CD14-positive monocyte (primary cell): ENCODE results near the gene IFNL2. TPM values are rescaled to one million over a fixed set of nuclear protein-coding genes. Genes with fewer than 3 reads are reported as not detected.

Source experiments
- DNase-seq, 3 donors: peaks; one replicate each; pipeline ENCODE4 v3.0.0-alpha.2; 2011 to 2022
- H2AFZ ChIP-seq: 2 replicates; pipeline ENCODE4 v1.6.0; 2012; ENCODE audit warnings: mild to moderate bottlenecking, low read depth, low read length, inconsistent platforms; ENCODE audit not compliant: insufficient read depth, poor library complexity, severe bottlenecking
- H3K27ac ChIP-seq, 2 donors: 1 replicate in 1 of 2; 2 replicates in 1 of 2; pipeline ENCODE4 v1.5.1; 2012 to 2013; ENCODE audit warnings: low read length in 2 of 2, control low read depth in 1 of 2, inconsistent platforms in 1 of 2, low read depth in 1 of 2, mild to moderate bottlenecking in 1 of 2
- H3K27me3 ChIP-seq, 2 donors: one replicate each; pipeline versions ENCODE4 v1.6.0 to v1.6.1; 2011 to 2013; ENCODE audit warnings: low read length in 2 of 2; ENCODE audit not compliant: control insufficient read depth in 2 of 2, insufficient read depth in 2 of 2
- H3K36me3 ChIP-seq, 2 donors: replicated peaks in 1 of 2; 1 replicate in 1 of 2; 2 replicates in 1 of 2; pipeline versions ENCODE4 v1.5.1 to v1.6.1; 2012 to 2013; ENCODE audit warnings: low read length in 2 of 2, control low read depth in 1 of 2, inconsistent platforms in 1 of 2, mild to moderate bottlenecking in 1 of 2; ENCODE audit not compliant: insufficient read depth in 2 of 2, control insufficient read depth in 1 of 2
- H3K4me1 ChIP-seq, 2 donors: 1 replicate in 1 of 2; 2 replicates in 1 of 2; pipeline versions ENCODE4 v1.5.1 to v1.6.1; 2012 to 2013; ENCODE audit warnings: low read length in 2 of 2, control low read depth in 1 of 2, inconsistent platforms in 1 of 2, mild to moderate bottlenecking in 1 of 2, moderate library complexity in 1 of 2; ENCODE audit not compliant: insufficient read depth in 2 of 2, control insufficient read depth in 1 of 2
- H3K4me2 ChIP-seq: replicated peaks from 2 replicates; pipeline ENCODE3; 2012; ENCODE audit warnings: low read length, moderate library complexity, mild to moderate bottlenecking; ENCODE audit not compliant: poor library complexity, severe bottlenecking; ENCODE audit errors: extremely low read depth
- H3K4me3 ChIP-seq, 3 experiments: fragments of 200-600 bp in 1 of 3; sonication (generic) in 1 of 3; replicated peaks in 1 of 3; 1 replicate in 2 of 3; 2 replicates in 1 of 3; pipeline ENCODE4 v1.5.1; 2011 to 2013; ENCODE audit warnings: low read length in 3 of 3, mild to moderate bottlenecking in 3 of 3, control low read depth in 2 of 3, low read depth in 2 of 3, inconsistent platforms in 1 of 3, moderate library complexity in 1 of 3
- H3K79me2 ChIP-seq: 2 replicates; pipeline ENCODE4 v1.6.0; 2012; ENCODE audit warnings: mild to moderate bottlenecking, control low read depth, inconsistent platforms, low read length, moderate library complexity; ENCODE audit not compliant: insufficient read depth
- H3K9ac ChIP-seq: 2 replicates; pipeline ENCODE4 v1.6.0; 2017; ENCODE audit warnings: low read length, mild to moderate bottlenecking; ENCODE audit not compliant: insufficient read depth, poor library complexity, severe bottlenecking
- H3K9me3 ChIP-seq, 2 donors: replicated peaks in 1 of 2; 1 replicate in 1 of 2; 2 replicates in 1 of 2; pipeline versions ENCODE4 v1.5.1 to v1.6.1; 2012 to 2013; ENCODE audit warnings: low read length in 2 of 2, control low read depth in 1 of 2; ENCODE audit not compliant: control insufficient read depth in 1 of 2, insufficient read depth in 1 of 2
- H4K20me1 ChIP-seq: 2 replicates; pipeline ENCODE4 v1.6.0; 2012; ENCODE audit warnings: mild to moderate bottlenecking, low read length, control low read depth, moderate library complexity; ENCODE audit not compliant: insufficient read depth
- H3K27ac Mint-ChIP-seq, 7 donors: one replicate each; pipeline ENCODE4 v1.8.0; 2020; ENCODE audit warnings: mild to moderate bottlenecking in 7 of 7, mixed read lengths in 7 of 7, moderate library complexity in 6 of 7, inconsistent platforms in 2 of 7
- H3K27me3 Mint-ChIP-seq, 3 donors: one replicate each; pipeline ENCODE4 v1.8.0; 2021 to 2022; ENCODE audit warnings: low read depth in 3 of 3, mild to moderate bottlenecking in 3 of 3, mixed read lengths in 3 of 3, moderate library complexity in 3 of 3, inconsistent platforms in 1 of 3
- H3K36me3 Mint-ChIP-seq, 2 donors: one replicate each; pipeline ENCODE4 v1.8.0; 2020; ENCODE audit warnings: mixed read lengths in 2 of 2, inconsistent platforms in 1 of 2, mild to moderate bottlenecking in 1 of 2
- H3K4me1 Mint-ChIP-seq: one replicate; pipeline ENCODE4 v1.8.0; 2020; ENCODE audit warnings: mild to moderate bottlenecking, mixed read lengths
- H3K4me3 Mint-ChIP-seq, 2 donors: one replicate each; pipeline ENCODE4 v1.8.0; 2020; ENCODE audit warnings: mild to moderate bottlenecking in 2 of 2, mixed read lengths in 2 of 2, moderate library complexity in 1 of 2
- H3K9me3 Mint-ChIP-seq, 7 donors: one replicate each; pipeline ENCODE4 v1.8.0; 2020 to 2022; ENCODE audit warnings: mixed read lengths in 7 of 7, mild to moderate bottlenecking in 6 of 7, moderate library complexity in 6 of 7, inconsistent platforms in 2 of 7
- CTCF ChIP-seq: fragments of 200-600 bp; IDR thresholded peaks from one replicate; pipeline ENCODE4 v1.8.0; 2022; ENCODE audit warnings: antibody characterized with exemption, mild to moderate bottlenecking
- WGBS: methylation state at CpG from one replicate; pipeline ENCODE4 v1.1.5; 2013; ENCODE audit warnings: missing lambda C conversion rate; ENCODE audit not compliant: insufficient coverage; 5-methylcytosine and 5-hydroxymethylcytosine counted together
- intact Hi-C, 2 donors: fragments of 100-400 bp; cut with micrococcal nuclease; formaldehyde crosslinking; loops; one replicate each; pipeline versions ENCODE4 v1.15.0 to v1.15.1; 2023
- polyA plus RNA-seq, 3 donors: library from polyadenylated mRNA; depleted of rRNA in 1 of 3; unstranded in 2 of 3; stranded (reverse) in 1 of 3; fragments of 300-500 nt in 2 of 3; fragments of >200 nt in 1 of 3; fragmentation: Illumina TruSeq in 2 of 3; gene quantifications; 1 replicate in 2 of 3; 2 replicates in 1 of 3; pipeline ENCODE4 v1.2.3, GENCODE V29; 2012 to 2021

The IFNL2 gene
- polyA plus RNA-seq, 3 donors, result not detected

GRCh38 chr19:39275578-39275977 is 7.4 kb downstream of the IFNL2 start:
- intact Hi-C loops, result no loop called here
- Histone ChIP-seq H3K27ac (no peak overlapping the region), H3K9ac (no peak overlapping the region), H3K9me3 (no peaks in the 10 kb centered on the region), H3K4me2 (no peak overlapping the region), H2AFZ (no peak overlapping the region), H3K4me3 (no peak overlapping the region), H3K79me2 (no peaks in the 10 kb centered on the region), H3K4me1 (no peaks in the 10 kb centered on the region), H3K27me3 (no peaks in the 10 kb centered on the region), H4K20me1 (no peaks in the 10 kb centered on the region), H3K36me3 (no peaks in the 10 kb centered on the region)
- 91% methylated on average over 5 of the region's 5 CpGs for WGBS
- H3K4me1 Mint-ChIP-seq, result no peaks in the 10 kb centered on the region
- no peak for TF ChIP-seq CTCF
- H3K4me3 Mint-ChIP-seq, result no peak overlapping the region
- peaks cover 3 to 10% (median 7%) of the 10 kb centered on the region in 3 donors for H3K27me3 Mint-ChIP-seq
- H3K9me3 Mint-ChIP-seq, result no peaks in the 10 kb centered on the region
- DNase-seq, result no peak
- no peaks in the 10 kb centered on the region for H3K36me3 Mint-ChIP-seq
- H3K27ac Mint-ChIP-seq, result peak overlapping the region in 2 of 7 donors; percentile 1 to 2

GRCh38 chr19:39276740-39277139 is 8.5 kb downstream of the IFNL2 start:
- no peaks in the 10 kb centered on the region for H3K4me1 Mint-ChIP-seq
- H3K4me3 Mint-ChIP-seq, result no peak overlapping the region
- WGBS, result 100% methylated on average over 3 of the region's 5 CpGs
- H3K9me3 Mint-ChIP-seq, result no peaks in the 10 kb centered on the region
- Histone ChIP-seq H2AFZ (no peak overlapping the region), H3K9ac (no peak overlapping the region), H4K20me1 (no peaks in the 10 kb centered on the region), H3K4me1 (no peaks in the 10 kb centered on the region), H3K4me3 (no peak overlapping the region), H3K79me2 (no peaks in the 10 kb centered on the region), H3K27ac (no peak overlapping the region), H3K36me3 (no peaks in the 10 kb centered on the region), H3K9me3 (no peaks in the 10 kb centered on the region), H3K4me2 (no peak overlapping the region), H3K27me3 (no peaks in the 10 kb centered on the region)
- DNase-seq, result no peak
- no peaks in the 10 kb centered on the region for H3K36me3 Mint-ChIP-seq
- intact Hi-C loops, result no loop called here
- peaks cover 5 to 8% (median 8%) of the 10 kb centered on the region in 3 donors for H3K27me3 Mint-ChIP-seq
- H3K27ac Mint-ChIP-seq, result no peak overlapping the region
- TF ChIP-seq CTCF, result no peak
